ENCODE results near the gene NPAS2.

Gene NPAS2

GRCh38 chr2:100887713-100888495 is 68.0 kb downstream of the NPAS2 start:
- no peaks in the 10 kb centered on the region for H3K9me3 ChIP-seq (ENCODE audit: control insufficient read depth, insufficient read depth, low read depth, low read length)
- peaks cover 40% of the 10 kb centered on the region for H3K4me1 ChIP-seq (ENCODE audit: control insufficient read depth, insufficient read depth, low read length)
- H3K27ac ChIP-seq (ENCODE audit: low read depth, low read length): no peak overlapping the region
- no peak overlapping the region for H3K9ac ChIP-seq (ENCODE audit: low read length)
- no peak overlapping the region for H3K4me3 ChIP-seq (ENCODE audit: low read depth, low read length)
- H3K36me3 ChIP-seq (ENCODE audit: control insufficient read depth, insufficient read depth, low read length): no peaks in the 10 kb centered on the region
- H3K27me3 ChIP-seq (ENCODE audit: control insufficient read depth, insufficient read depth, low read length): no peaks in the 10 kb centered on the region

DNA sequence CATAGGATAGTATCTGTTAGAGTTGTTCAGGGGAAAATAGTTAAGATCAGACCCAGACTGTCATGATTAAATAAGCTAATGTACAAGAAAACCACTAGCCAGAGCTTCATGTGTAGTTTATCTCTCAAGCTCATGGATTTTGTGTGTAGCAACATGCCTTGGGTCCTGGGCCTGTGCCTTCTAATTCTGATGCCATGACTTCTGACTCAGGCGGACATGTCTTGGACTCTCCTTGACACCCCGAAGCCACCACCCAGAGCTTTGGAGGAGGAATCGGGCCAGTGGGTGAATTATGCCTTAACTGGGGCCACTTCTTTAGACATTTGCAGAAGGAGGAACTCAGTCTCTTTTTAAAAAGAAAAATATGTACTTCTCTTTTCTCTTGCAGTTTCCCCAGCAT is 68.7 kb downstream of the NPAS2 start:
- H3K9ac ChIP-seq (ENCODE audit: low read length): no peak overlapping the region
- no peaks in the 10 kb centered on the region for H3K36me3 ChIP-seq (ENCODE audit: control insufficient read depth, insufficient read depth, low read length)
- no peak overlapping the region for H3K27ac ChIP-seq (ENCODE audit: low read depth, low read length)
- H3K4me3 ChIP-seq (ENCODE audit: low read depth, low read length): no peak overlapping the region
- no peaks in the 10 kb centered on the region for H3K9me3 ChIP-seq (ENCODE audit: control insufficient read depth, insufficient read depth, low read depth, low read length)
- H3K27me3 ChIP-seq (ENCODE audit: control insufficient read depth, insufficient read depth, low read length): no peaks in the 10 kb centered on the region
- peaks cover 41% of the 10 kb centered on the region for H3K4me1 ChIP-seq (ENCODE audit: control insufficient read depth, insufficient read depth, low read length)

DNA sequence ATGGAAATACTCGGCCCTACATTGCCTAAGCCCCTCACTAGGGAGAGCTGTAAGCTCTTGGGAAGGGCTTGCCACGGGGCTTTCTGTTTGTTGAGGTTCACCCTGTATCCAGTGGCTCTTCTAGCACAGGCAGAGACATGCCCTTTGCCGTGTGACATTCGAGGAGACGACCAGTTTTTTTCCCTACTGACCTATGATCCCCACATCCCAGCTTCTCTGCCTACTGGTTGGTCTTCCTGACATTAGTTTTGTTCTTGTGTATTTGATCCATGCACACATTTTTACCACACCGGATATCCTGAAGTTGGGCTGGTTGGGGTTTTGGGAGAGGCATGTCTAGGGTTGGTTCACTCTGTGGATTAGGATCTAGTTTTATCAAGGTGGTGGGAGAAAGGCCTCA is 69.3 kb downstream of the NPAS2 start:
- no peaks in the 10 kb centered on the region for H3K36me3 ChIP-seq (ENCODE audit: control insufficient read depth, insufficient read depth, low read length)
- no peak overlapping the region for H3K27ac ChIP-seq (ENCODE audit: low read depth, low read length)
- no peaks in the 10 kb centered on the region for H3K9me3 ChIP-seq (ENCODE audit: control insufficient read depth, insufficient read depth, low read depth, low read length)
- no peaks in the 10 kb centered on the region for H3K27me3 ChIP-seq (ENCODE audit: control insufficient read depth, insufficient read depth, low read length)
- H3K9ac ChIP-seq (ENCODE audit: low read length): no peak overlapping the region
- peaks cover 43% of the 10 kb centered on the region for H3K4me1 ChIP-seq (ENCODE audit: control insufficient read depth, insufficient read depth, low read length)
- no peak overlapping the region for H3K4me3 ChIP-seq (ENCODE audit: low read depth, low read length)

DNA sequence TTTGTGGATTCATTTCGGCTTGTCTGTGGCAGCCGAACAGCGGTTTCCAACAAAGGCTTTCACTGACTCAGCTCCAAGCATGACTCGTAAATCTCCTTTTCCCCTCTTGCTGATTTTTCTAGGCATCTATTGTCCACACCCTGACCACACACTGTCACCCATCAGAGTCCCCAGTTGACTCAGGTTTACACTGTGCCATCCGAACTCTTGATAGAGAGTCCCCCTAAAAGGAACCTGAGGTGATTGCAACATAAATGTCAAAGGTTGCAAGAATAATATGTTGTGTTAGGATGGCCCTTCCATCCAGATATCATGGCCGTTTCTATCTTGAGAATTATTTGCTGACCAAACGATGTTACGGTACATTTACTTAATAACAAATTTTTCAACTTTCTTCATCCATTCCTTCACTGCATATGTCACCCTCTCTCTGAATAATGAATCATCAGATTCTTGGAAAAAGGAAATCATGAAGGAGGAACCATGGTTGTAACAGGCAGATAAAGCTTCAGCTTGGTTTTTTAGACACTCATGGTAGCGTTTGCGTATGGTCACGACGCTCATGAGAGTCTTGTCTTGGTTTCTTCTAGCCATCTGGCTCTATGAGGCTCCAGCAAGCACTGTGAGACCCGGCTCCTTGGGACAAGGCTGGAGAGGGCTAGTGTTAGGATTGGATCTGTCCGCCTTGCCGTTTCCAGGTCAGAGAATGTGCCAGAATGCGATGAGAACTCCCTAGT is 72.1 kb downstream of the NPAS2 start:
- no peak overlapping the region for H3K27ac ChIP-seq (ENCODE audit: low read depth, low read length)
- H3K27me3 ChIP-seq (ENCODE audit: control insufficient read depth, insufficient read depth, low read length): no peaks in the 10 kb centered on the region
- H3K36me3 ChIP-seq (ENCODE audit: control insufficient read depth, insufficient read depth, low read length): no peaks in the 10 kb centered on the region
- no peaks in the 10 kb centered on the region for H3K9me3 ChIP-seq (ENCODE audit: control insufficient read depth, insufficient read depth, low read depth, low read length)
- H3K4me1 ChIP-seq (ENCODE audit: control insufficient read depth, insufficient read depth, low read length): peaks cover 31% of the 10 kb centered on the region
- H3K4me3 ChIP-seq (ENCODE audit: low read depth, low read length): no peak overlapping the region
- H3K9ac ChIP-seq (ENCODE audit: low read length): no peak overlapping the region

GRCh38 chr2:100893392-100894104 is 73.6 kb downstream of the NPAS2 start:
- no peak overlapping the region for H3K4me3 ChIP-seq (ENCODE audit: low read depth, low read length)
- H3K27ac ChIP-seq (ENCODE audit: low read depth, low read length): no peak overlapping the region
- H3K9ac ChIP-seq (ENCODE audit: low read length): no peak overlapping the region
- H3K27me3 ChIP-seq (ENCODE audit: control insufficient read depth, insufficient read depth, low read length): no peaks in the 10 kb centered on the region
- H3K4me1 ChIP-seq (ENCODE audit: control insufficient read depth, insufficient read depth, low read length): peaks cover 21% of the 10 kb centered on the region
- H3K9me3 ChIP-seq (ENCODE audit: control insufficient read depth, insufficient read depth, low read depth, low read length): no peaks in the 10 kb centered on the region
- H3K36me3 ChIP-seq (ENCODE audit: control insufficient read depth, insufficient read depth, low read length): no peaks in the 10 kb centered on the region

DNA sequence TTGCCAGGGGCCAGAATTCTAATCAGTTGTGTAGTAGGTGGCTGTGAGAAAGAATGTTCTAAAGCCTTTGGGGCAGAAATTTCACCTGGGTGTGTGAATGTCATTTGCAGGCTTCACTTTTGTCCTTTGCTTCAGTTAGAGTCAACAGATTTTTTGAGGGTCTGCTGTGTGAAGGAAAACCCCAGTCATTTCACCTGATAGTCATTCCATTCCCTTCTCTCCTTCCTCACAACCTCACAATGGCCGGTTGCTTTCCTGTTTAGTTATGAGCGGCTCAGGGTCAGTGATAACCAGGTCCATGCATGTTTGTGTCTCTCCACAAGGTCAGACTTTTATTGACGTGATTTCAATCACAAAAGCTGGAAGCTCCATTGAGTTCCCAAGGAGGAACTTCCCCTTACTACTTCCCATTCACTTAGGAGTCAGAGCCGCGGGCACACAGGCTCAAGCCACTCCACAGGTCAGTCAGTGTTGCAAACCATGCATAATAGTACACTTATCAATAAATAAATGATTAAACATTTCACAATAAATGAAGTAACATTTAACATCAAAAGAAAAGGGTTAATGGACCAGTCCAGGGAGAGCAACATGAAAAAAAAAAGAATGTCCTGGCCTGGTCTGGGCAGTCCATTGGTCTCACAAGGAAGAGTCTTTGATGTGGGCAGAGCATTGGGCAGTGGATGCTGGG is 74.3 kb downstream of the NPAS2 start:
- Histone ChIP-seq H3K9me3 (ENCODE audit: control insufficient read depth, insufficient read depth, low read depth, low read length) (no peaks in the 10 kb centered on the region), H3K4me1 (ENCODE audit: control insufficient read depth, insufficient read depth, low read length) (peaks cover 17% of the 10 kb centered on the region), H3K9ac (ENCODE audit: low read length) (no peak overlapping the region), H3K36me3 (ENCODE audit: control insufficient read depth, insufficient read depth, low read length) (no peaks in the 10 kb centered on the region), H3K27me3 (ENCODE audit: control insufficient read depth, insufficient read depth, low read length) (no peaks in the 10 kb centered on the region), H3K4me3 (ENCODE audit: low read depth, low read length) (no peak overlapping the region), H3K27ac (ENCODE audit: low read depth, low read length) (no peak overlapping the region)

DNA sequence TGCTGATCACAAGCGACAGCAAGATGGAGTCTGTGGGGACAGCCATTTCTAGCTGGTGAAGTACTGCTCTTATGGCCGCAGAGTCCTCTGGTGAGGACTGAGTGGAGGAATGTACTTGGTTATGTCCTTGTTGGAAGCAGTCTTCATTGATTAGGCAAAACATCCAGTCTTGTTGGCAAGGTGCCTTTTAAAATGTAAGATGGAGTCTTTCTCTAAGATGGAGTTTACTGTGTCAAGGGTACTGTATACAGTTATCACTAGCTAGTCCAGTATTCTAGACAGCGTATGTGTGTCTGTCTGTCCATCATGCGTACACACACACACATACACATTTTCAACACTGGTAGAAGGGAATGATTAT is 74.8 kb downstream of the NPAS2 start:
- Histone ChIP-seq H3K27me3 (ENCODE audit: control insufficient read depth, insufficient read depth, low read length) (no peaks in the 10 kb centered on the region), H3K27ac (ENCODE audit: low read depth, low read length) (no peak overlapping the region), H3K9ac (ENCODE audit: low read length) (no peak overlapping the region), H3K9me3 (ENCODE audit: control insufficient read depth, insufficient read depth, low read depth, low read length) (no peaks in the 10 kb centered on the region), H3K36me3 (ENCODE audit: control insufficient read depth, insufficient read depth, low read length) (no peaks in the 10 kb centered on the region), H3K4me1 (ENCODE audit: control insufficient read depth, insufficient read depth, low read length) (peaks cover 15% of the 10 kb centered on the region), H3K4me3 (ENCODE audit: low read depth, low read length) (no peak overlapping the region)

DNA sequence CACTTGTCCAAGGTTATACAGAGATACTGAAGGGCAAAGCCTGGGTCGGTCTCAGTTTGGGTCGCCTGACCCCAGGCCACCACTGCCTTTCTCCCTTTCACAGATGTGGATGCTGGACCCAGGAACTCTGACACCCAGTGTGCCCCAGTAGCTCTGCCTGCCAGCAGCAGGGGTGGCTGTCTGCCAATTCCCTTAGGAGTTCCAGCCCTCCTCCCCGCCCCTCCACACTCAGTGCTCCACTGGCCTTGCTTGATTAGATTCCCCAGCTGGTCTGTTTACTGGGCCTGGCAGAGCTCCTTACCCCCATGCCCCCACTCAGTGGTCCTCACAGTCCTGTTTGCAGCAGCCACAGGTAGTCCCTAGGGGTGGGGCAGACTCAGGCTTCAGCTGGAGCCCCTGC is 75.5 kb downstream of the NPAS2 start:
- Histone ChIP-seq H3K27ac (ENCODE audit: low read depth, low read length) (no peak overlapping the region), H3K27me3 (ENCODE audit: control insufficient read depth, insufficient read depth, low read length) (no peaks in the 10 kb centered on the region), H3K4me3 (ENCODE audit: low read depth, low read length) (no peak overlapping the region), H3K9me3 (ENCODE audit: control insufficient read depth, insufficient read depth, low read depth, low read length) (no peaks in the 10 kb centered on the region), H3K36me3 (ENCODE audit: control insufficient read depth, insufficient read depth, low read length) (no peaks in the 10 kb centered on the region), H3K9ac (ENCODE audit: low read length) (no peak overlapping the region), H3K4me1 (ENCODE audit: control insufficient read depth, insufficient read depth, low read length) (peaks cover 15% of the 10 kb centered on the region)

GRCh38 chr2:100895934-100896685 is 76.2 kb downstream of the NPAS2 start:
- no peak overlapping the region for H3K4me3 ChIP-seq (ENCODE audit: low read depth, low read length)
- H3K27ac ChIP-seq (ENCODE audit: low read depth, low read length): no peak overlapping the region
- peaks cover 15% of the 10 kb centered on the region for H3K4me1 ChIP-seq (ENCODE audit: control insufficient read depth, insufficient read depth, low read length)

GRCh38 chr2:100898035-100898665 is 78.2 kb downstream of the NPAS2 start:
- H3K4me1 ChIP-seq (ENCODE audit: control insufficient read depth, insufficient read depth, low read length): peaks cover 15% of the 10 kb centered on the region
- no peaks in the 10 kb centered on the region for H3K9me3 ChIP-seq (ENCODE audit: control insufficient read depth, insufficient read depth, low read depth, low read length)
- H3K27me3 ChIP-seq (ENCODE audit: control insufficient read depth, insufficient read depth, low read length): no peaks in the 10 kb centered on the region
- no peak overlapping the region for H3K4me3 ChIP-seq (ENCODE audit: low read depth, low read length)
- H3K9ac ChIP-seq (ENCODE audit: low read length): no peak overlapping the region
- no peaks in the 10 kb centered on the region for H3K36me3 ChIP-seq (ENCODE audit: control insufficient read depth, insufficient read depth, low read length)
- no peak overlapping the region for H3K27ac ChIP-seq (ENCODE audit: low read depth, low read length)

More at GRCh38 chr2:100895934-100896685, 76.2 kb downstream of the NPAS2 start:
- Histone ChIP-seq H3K9me3 (ENCODE audit: control insufficient read depth, insufficient read depth, low read depth, low read length) (no peaks in the 10 kb centered on the region), H3K36me3 (ENCODE audit: control insufficient read depth, insufficient read depth, low read length) (no peaks in the 10 kb centered on the region), H3K27me3 (ENCODE audit: control insufficient read depth, insufficient read depth, low read length) (no peaks in the 10 kb centered on the region), H3K9ac (ENCODE audit: low read length) (no peak overlapping the region)

Data from HUES6 (cell line).